CD4-positive, alpha-beta T cell treated with Interferon alpha-2 for 1 hour (primary cell): ENCODE measurements around the gene BUD31.
A peak's percentile ranks its signal among the peaks of the same experiment; 100 is the strongest.
"Not testable (repeated sequence)": the region's sequence is repeated elsewhere in the genome, so short reads cannot be mapped to it uniquely, and the experiment has no call there.

Experiments
- DNase-seq, 2 donors: peaks; one replicate each; pipeline ENCODE4 v3.0.0-alpha.2; 2020 to 2022

BUD31 gene

GRCh38 chr7:99408379-99409191, at the start of gene BUD31, which contains the start of gene PDAP1:
Gene BUD31, plus strand, starts transcription at chr7:99408969. Its CDS starts 2,124 bp downstream, at chr7:99411093.
Gene PDAP1, minus strand, starts transcription at chr7:99408597. Its CDS starts 49 bp downstream, at chr7:99408548.
- DNase-seq: peak; percentile 93 to 97

DNA sequence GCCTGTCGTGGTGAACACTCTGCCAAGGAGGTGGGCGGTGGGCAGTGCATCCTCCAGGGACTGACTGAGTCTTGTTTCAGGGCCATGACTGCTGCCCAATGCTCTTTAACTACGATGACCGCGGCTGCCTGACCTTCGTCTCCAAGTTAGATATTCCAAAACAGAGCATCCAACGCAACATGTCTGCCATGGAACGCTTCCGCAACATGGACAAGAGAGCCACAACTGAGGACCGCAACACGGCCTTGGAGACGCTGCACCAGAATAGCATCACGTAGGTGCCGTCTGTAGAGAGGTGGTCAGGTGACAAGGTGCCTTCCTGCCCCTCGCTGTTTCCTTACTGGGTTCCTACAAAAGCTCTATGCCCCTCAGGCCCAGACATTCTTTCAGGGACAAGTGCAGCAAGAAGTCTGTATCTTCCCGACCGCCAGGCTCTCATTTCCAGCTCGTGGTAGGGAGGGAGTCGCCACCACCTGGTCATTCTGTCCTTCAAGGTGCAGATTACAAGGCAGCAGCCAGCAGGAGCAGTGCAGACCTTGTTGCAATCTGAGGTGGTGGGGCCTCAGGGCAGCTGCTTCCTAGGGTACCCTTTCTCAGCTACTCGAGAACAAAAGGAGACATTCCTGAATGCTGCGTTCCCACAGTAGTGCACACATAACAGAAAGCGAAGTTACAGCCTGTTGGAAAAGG, 49.2 kb upstream of the BUD31 start:
- no peak for DNase-seq

DNA sequence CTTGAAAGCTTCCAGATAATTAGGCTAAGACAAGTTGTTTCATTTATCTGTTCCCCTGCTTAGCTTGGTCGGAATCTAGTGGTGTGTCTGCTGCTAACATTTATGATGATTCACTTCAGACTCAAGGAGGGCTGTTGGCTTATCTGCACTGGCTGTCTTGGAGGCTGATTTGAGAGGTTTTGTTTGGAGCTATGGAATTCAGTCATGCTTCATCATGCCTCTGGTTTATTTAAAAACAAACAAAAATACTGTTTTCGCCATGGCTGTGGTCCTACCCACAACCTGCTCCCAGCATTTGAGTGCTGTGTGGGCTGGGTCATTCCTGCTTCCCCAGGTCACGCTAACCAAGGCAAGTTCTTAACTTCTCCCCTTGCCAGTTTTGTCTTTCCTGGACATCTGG, 46.0 kb upstream of the BUD31 start:
- no peak for DNase-seq

DNA sequence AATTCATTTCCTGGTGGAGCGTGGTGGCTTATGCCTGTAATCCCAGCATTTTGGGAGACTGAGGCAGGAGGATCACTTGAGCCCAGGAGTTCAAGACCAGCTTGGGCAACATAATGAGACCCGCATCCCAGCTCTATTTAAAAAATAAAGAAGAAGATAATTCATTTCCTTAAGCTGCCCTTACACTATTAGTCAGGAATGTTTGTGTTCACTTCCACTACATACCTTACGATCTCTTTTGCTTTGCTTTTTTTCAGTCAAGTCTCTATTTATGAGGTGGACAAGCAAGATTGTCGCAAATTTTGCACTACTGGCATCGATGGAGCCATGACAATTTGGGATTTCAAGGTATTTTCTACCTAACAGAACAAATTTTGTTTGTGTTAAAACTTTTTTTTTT, 45.5 kb upstream of the BUD31 start:
- DNase-seq: no peak

- DNase-seq: peak; percentile 69 to 78
Measured at GRCh38 chr7:99365318-99366141, 43.2 kb upstream of the BUD31 start.

DNA sequence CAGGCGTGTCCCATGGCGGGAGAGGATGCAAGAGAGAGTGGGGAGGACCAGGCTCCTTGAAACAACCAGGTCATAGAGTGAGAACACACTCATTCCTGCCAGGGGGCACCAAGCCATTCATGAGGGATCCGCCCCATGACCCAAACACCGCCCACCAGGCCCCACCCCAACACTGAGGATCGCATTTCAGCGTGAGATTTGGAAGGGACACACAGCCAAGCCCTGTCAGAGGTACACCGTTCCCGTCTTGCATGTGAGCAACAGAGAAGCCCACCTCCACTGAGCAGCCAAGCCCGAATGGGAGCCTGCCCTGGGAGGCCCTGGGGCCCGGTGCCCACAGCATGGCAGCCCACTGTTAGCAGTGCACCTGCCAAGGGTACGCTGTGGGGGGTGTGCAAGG, 42.1 kb upstream of the BUD31 start:
- DNase-seq: no peak

GRCh38 chr7:99368750-99369389, 39.9 kb upstream of the BUD31 start:
- DNase-seq: no peak

- no peak for DNase-seq
Measured at GRCh38 chr7:99369767-99370391, 38.9 kb upstream of the BUD31 start.

GRCh38 chr7:99371376-99371920, 37.3 kb upstream of the BUD31 start:
- no peak for DNase-seq

- no peak for DNase-seq
Measured at GRCh38 chr7:99372275-99373090, 36.3 kb upstream of the BUD31 start.

GRCh38 chr7:99373091-99374066, 35.4 kb upstream of the BUD31 start:
- DNase-seq: no peak

- peak; percentile 85 to 88 for DNase-seq
Measured at GRCh38 chr7:99374111-99375064, 34.4 kb upstream of the BUD31 start, which contains the start of gene ARPC1B. Gene ARPC1B, plus strand, starts transcription at chr7:99374730. Its CDS starts 10,985 bp downstream, at chr7:99385715.

GRCh38 chr7:99375070-99375807, 33.5 kb upstream of the BUD31 start:
- DNase-seq: peak; percentile 44 to 74

DNA sequence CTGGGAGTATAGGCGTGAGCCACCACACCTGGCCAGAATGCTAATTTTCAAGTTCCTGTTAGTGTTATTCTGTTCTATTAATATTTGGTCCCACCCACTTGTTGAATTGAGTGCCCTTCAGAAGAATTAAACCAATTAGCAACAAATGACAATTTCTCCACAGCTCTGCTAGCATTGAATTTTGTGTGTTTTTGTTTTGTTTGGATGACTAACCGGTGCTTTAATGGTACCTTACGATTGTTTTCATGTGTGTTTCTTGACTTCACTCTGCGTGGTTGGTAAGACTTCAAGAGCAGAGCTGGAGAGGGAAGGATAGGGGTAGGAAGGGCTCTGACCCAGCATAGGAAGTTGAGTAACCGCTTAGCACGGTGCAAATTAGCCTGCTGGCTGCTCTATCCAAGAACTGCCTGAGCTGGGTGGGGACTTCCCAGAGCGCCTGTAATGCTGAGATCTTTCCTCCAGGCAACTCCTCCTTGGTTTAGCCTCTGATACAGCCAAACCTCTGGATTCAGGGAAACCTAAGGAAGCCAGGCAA, 29.7 kb upstream of the BUD31 start:
- peak; percentile 55 to 69 for DNase-seq

GRCh38 chr7:99379693-99380031, 29.1 kb upstream of the BUD31 start:
- DNase-seq: not testable (repeated sequence)

DNA sequence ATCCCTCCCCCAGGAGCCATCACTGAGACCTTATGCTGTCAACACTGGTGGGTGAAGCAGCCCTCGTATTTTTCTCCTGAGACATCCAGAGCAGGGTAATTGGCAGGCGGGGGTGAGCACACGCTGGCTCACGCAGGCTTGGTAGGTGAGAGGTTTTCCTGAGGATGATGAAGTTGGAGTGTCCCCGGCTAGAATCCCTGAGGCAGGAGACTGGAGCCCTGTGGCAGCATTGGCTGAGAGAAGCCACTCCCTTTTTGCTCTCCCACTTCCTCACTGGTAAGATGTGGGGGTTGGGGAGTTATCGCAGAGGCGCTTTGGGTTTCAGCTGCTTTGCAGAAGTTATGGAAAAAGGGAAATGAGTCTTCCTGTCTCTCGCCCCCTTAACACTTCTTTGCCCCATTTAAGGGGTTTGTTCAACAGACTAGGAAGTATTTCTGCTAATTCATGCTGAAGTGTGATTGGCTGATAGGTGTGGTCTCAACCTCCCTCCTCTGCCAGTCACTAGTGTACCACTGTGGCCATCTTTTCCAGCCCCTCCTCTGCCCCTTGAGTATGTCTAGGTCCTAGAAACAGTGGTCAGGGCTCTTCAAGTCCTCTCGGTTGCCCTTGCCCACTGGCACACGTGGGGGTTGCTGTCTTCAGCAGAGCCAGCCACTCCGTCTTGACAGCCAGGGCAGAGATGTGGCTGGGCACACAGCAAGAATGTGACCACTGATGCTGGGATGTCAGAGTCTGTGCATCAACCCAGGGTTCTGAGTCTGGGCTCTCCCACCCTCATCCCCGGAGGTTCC, 28.5 kb upstream of the BUD31 start:
- peak; percentile 62 to 63 for DNase-seq
